B cell (primary cell): ENCODE results near the gene LSM14B. TPM values are rescaled to one million over a fixed set of nuclear protein-coding genes. Genes with fewer than 3 reads are reported as not detected.

Source experiments
- ATAC-seq: fragments of 200-7000 bp; cut with Tn5 transposase; one replicate; pipeline ENCODE4 v1.10.0; 2021; ENCODE audit warnings: low read depth, mild to moderate bottlenecking, moderate number of reproducible peaks, moderate library complexity
- CTCF ChIA-PET: fragments of 350-600 bp; sonication (Branson Sonifier 250); formaldehyde crosslinking; loops from one replicate; lab custom pipeline; 2021; ENCODE audit warnings: antibody characterized with exemption, inconsistent platforms; lab: Charles Lee
- POLR2A ChIA-PET: fragments of 350-600 bp; sonication (Branson Sonifier 250); formaldehyde crosslinking; loops from one replicate; lab custom pipeline; 2021; ENCODE audit warnings: antibody characterized with exemption; lab: Charles Lee
- DNase-seq: peaks from one replicate; pipeline ENCODE4 v3.0.0; 2013
- H2AFZ ChIP-seq: 2 replicates; pipeline ENCODE4 v1.6.1; 2012; ENCODE audit warnings: mild to moderate bottlenecking, low read depth, low read length; ENCODE audit not compliant: insufficient read depth, poor library complexity, severe bottlenecking
- H3K27ac ChIP-seq, 2 donors: 1 replicate in 1 of 2; 2 replicates in 1 of 2; pipeline ENCODE4 v1.5.1; 2012 to 2013; ENCODE audit warnings: low read length in 2 of 2, mild to moderate bottlenecking in 2 of 2, moderate library complexity in 1 of 2
- H3K27me3 ChIP-seq, 4 experiments: fragments of 200-600 bp in 1 of 4; sonication (generic) in 1 of 4; replicated peaks in 1 of 4; 1 replicate in 2 of 4; 2 replicates in 2 of 4; pipeline versions ENCODE4 v1.6.1 to v1.7.0; 2013 to 2016; ENCODE audit warnings: low read length in 3 of 4, mild to moderate bottlenecking in 2 of 4, mixed read lengths in 1 of 4, moderate library complexity in 1 of 4; ENCODE audit not compliant: insufficient read depth in 4 of 4, control insufficient read depth in 3 of 4; ENCODE audit errors: control extremely low read depth in 1 of 4
- H3K36me3 ChIP-seq, 2 experiments: replicated peaks in 1 of 2; 1 replicate in 1 of 2; 2 replicates in 1 of 2; pipeline versions ENCODE4 v1.6.1 to v1.7.1; 2013; ENCODE audit warnings: low read length in 1 of 2; ENCODE audit not compliant: insufficient read depth in 2 of 2, control insufficient read depth in 1 of 2; ENCODE audit errors: control extremely low read depth in 1 of 2, extremely low read depth in 1 of 2
- H3K4me1 ChIP-seq, 2 donors: fragments of 200-600 bp in 1 of 2; sonication (generic) in 1 of 2; 1 replicate in 1 of 2; 2 replicates in 1 of 2; pipeline versions ENCODE4 v1.5.1 to v1.6.1; 2013 to 2017; ENCODE audit warnings: low read length in 2 of 2; ENCODE audit not compliant: control insufficient read depth in 2 of 2, insufficient read depth in 2 of 2
- H3K4me2 ChIP-seq: replicated peaks from 2 replicates; pipeline ENCODE3; 2012; ENCODE audit warnings: mild to moderate bottlenecking, low read depth, low read length; ENCODE audit not compliant: poor library complexity, severe bottlenecking
- H3K4me3 ChIP-seq, 5 experiments: fragments of 200-600 bp in 1 of 5; sonication (generic) in 1 of 5; 1 replicate in 3 of 5; 2 replicates in 2 of 5; pipeline versions ENCODE4 v1.5.1 to v1.7.0; 2011 to 2016; ENCODE audit warnings: low read length in 4 of 5, mild to moderate bottlenecking in 4 of 5, low read depth in 2 of 5, control low read depth in 1 of 5, moderate library complexity in 1 of 5; ENCODE audit not compliant: insufficient read depth in 1 of 5; ENCODE audit errors: control extremely low read depth in 1 of 5, extremely low read depth in 1 of 5
- H3K79me2 ChIP-seq: fragments of 200-600 bp; sonication (generic); one replicate; pipeline ENCODE4 v1.6.0; 2016; ENCODE audit warnings: low read length; ENCODE audit not compliant: control insufficient read depth, insufficient read depth
- H3K9ac ChIP-seq: fragments of 200-600 bp; sonication (generic); 2 replicates; pipeline ENCODE4 v1.6.1; 2017; ENCODE audit warnings: mild to moderate bottlenecking, low read length, moderate library complexity
- H3K9me3 ChIP-seq, 3 donors: one replicate each; pipeline versions ENCODE4 v1.6.1 to v1.7.1; 2013; ENCODE audit warnings: low read length in 2 of 3; ENCODE audit not compliant: control insufficient read depth in 2 of 3, insufficient read depth in 1 of 3; ENCODE audit errors: control extremely low read depth in 1 of 3
- H4K20me1 ChIP-seq: 2 replicates; pipeline ENCODE4 v1.6.0; 2012; ENCODE audit warnings: mild to moderate bottlenecking, low read length; ENCODE audit not compliant: insufficient read depth, control insufficient read depth, poor library complexity, severe bottlenecking
- H3K27ac Mint-ChIP-seq: one replicate; pipeline ENCODE4 v1.8.0; 2021; ENCODE audit warnings: mixed read lengths
- H3K27me3 Mint-ChIP-seq: one replicate; pipeline ENCODE4 v1.8.0; 2021; ENCODE audit warnings: mixed read lengths
- H3K4me1 Mint-ChIP-seq: one replicate; pipeline ENCODE4 v1.8.0; 2021; ENCODE audit warnings: mixed read lengths
- H3K4me3 Mint-ChIP-seq: one replicate; pipeline ENCODE4 v1.8.0; 2021; ENCODE audit warnings: mixed read lengths
- H3K9me3 Mint-ChIP-seq: one replicate; pipeline ENCODE4 v1.8.0; 2022; ENCODE audit warnings: mixed read lengths; ENCODE audit not compliant: insufficient read depth
- CTCF ChIP-seq: fragments of 200-600 bp; IDR thresholded peaks from one replicate; pipeline ENCODE4 v1.8.0; 2022; ENCODE audit warnings: antibody characterized with exemption, mild to moderate bottlenecking
- EZH2 ChIP-seq: IDR thresholded peaks from 2 replicates; pipeline ENCODE4 v1.6.1; 2012; ENCODE audit warnings: borderline replicate concordance, low read depth, mild to moderate bottlenecking, moderate library complexity, low read length; ENCODE audit not compliant: insufficient read depth, poor library complexity, severe bottlenecking
- WGBS: methylation state at CpG from one replicate; pipeline ENCODE4 v1.1.5; 2013; ENCODE audit warnings: missing lambda C conversion rate; ENCODE audit not compliant: insufficient coverage; 5-methylcytosine and 5-hydroxymethylcytosine counted together
- intact Hi-C: fragments of 100-400 bp; cut with micrococcal nuclease; formaldehyde crosslinking; loops from one replicate; pipeline ENCODE4 v1.10.0; 2022
- polyA plus RNA-seq: library from polyadenylated mRNA; depleted of rRNA; stranded (reverse); fragments of >200 nt; gene quantifications from 2 replicates; pipeline ENCODE4 v1.2.3, GENCODE V29; 2012
- total RNA-seq, 2 donors: library from RNA; stranded (reverse); fragments of 120-200 nt in 1 of 2; gene quantifications; 1 replicate in 1 of 2; 2 replicates in 1 of 2; pipeline versions ENCODE4 v1.2.3 to v1.2.4, GENCODE V29; 2013 to 2022

The LSM14B gene
- total and polyA plus RNA-seq, 2 donors (not counting 1 experiment from before 2014, with no cell fraction given) = 26.8 to 52.8 TPM

- Histone ChIP-seq H3K36me3 (peaks cover 0 to 27% of the 10 kb centered on the region in 2 experiments), H2AFZ (peak overlapping the region; percentile 63), H3K27me3 (no peaks in the 10 kb centered on the region), H3K4me2 (peak overlapping the region; percentile 86), H3K4me3 (peak overlapping the region in 4 of 5 experiments; percentile 44 to 72 (median 65)), H3K9me3 (peaks cover 0 to 8% (median 0%) of the 10 kb centered on the region in 3 donors), H3K79me2 (peaks cover 47% of the 10 kb centered on the region), H4K20me1 (peaks cover 40% of the 10 kb centered on the region), H3K9ac (peak overlapping the region; percentile 54), H3K4me1 (peaks cover 13 to 23% of the 10 kb centered on the region in 2 donors), H3K27ac (peak overlapping the region; percentile 40 to 54)
- Mint-ChIP-seq H3K9me3 (no peaks in the 10 kb centered on the region), H3K4me3 (peak overlapping the region; percentile 85), H3K27me3 (no peaks in the 10 kb centered on the region), H3K27ac (peak overlapping the region; percentile 63), H3K4me1 (peaks cover 24% of the 10 kb centered on the region)
- TF ChIP-seq EZH2 (no peak), CTCF (no peak)
- peak; percentile 74 for DNase-seq
- intact Hi-C loops = loop anchor here (1.0 to 10.0 kb wide), 7 partner anchors 13 to 854 kb away; partner anchors contain the start of genes ADRM1, MTG2, OSBPL2 and PSMA7
- ChIA-PET POLR2A (interaction anchor here (0.5 to 3.3 kb wide), 4 partner anchors 20 to 179 kb away, joined by 3 to 21 read pairs (median 4); partner anchors contain the start of genes PSMA7, SS18L1 and TAF4), CTCF (interaction anchor here (0.6 to 2.7 kb wide), 5 partner anchors 13 to 112 kb away, joined by 3 to 10 read pairs (median 6); partner anchors contain the start of genes PSMA7, SS18L1 and TAF4)
- under 1% methylated on average over 77 of the region's 77 CpGs for WGBS
- peak; percentile 9 for ATAC-seq
These were observed 577 bp downstream of the LSM14B start for GRCh38 chr20:62122654-62123449.
